Measurements from ENCODE around the gene SYCE3.

The SYCE3 gene

GRCh38 chr22:50502628-50503474 lies 59.9 kb downstream of the SYCE3 start:
- DNase-seq (ENCODE audit: low read depth): no peak
- no peak overlapping the region for H3K4me3 ChIP-seq (ENCODE audit: low read length)
- no peak for TF ChIP-seq CTCF (conservative IDR thresholded peaks at IDR 0.05; ENCODE audit: low read depth, low read length)

- H3K4me3 ChIP-seq (ENCODE audit: low read length): no peak overlapping the region
- DNase-seq (ENCODE audit: low read depth): no peak
- no peak for TF ChIP-seq CTCF (conservative IDR thresholded peaks at IDR 0.05; ENCODE audit: low read depth, low read length)
Measured at GRCh38 chr22:50502096-50502495, 60.6 kb downstream of the SYCE3 start.
